ENCODE data around the gene CHST6.

Gene CHST6

DNA sequence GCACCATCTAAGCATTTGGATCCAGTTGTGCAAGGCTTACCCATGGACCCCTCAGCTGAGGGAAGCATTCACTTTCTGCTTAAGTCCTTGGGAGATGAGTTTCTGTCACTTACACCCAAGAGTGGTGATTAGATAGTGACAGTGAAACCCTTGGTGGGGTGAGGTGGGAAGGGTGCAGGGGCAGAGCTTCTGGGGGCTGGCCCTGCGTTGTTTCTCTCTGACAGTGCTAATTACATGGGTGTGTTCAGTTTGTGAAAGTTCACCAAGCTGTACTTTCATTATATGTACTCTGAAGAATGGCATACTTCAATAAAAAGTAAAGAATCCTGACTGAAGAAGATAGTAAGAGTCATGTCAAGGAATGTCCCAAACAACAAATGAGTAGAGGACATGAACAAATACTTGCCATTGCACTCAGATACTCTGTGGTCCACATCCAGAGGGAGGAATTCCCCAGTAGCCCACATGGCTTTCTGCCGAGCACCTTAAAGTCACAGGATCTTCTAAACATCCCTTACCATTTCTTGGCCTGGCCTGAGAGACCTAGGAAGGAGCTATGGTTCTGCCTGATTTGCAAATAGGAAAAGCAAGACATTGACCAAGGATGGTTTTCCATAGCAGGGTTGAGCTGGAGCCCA lies 8.4 kb downstream of the CHST6 start:
- Histone ChIP-seq H3K79me2 (ENCODE audit: insufficient read depth, low read length) (no peaks in the 10 kb centered on the region), H3K9me3 (ENCODE audit: insufficient read depth, low read length, severe bottlenecking) (no peaks in the 10 kb centered on the region), H3K4me3 (ENCODE audit: low read depth in 1 of 2, low read length in 2 of 2) (no peak overlapping the region), H3K27me3 (ENCODE audit: insufficient read depth, low read length, poor library complexity) (no peaks in the 10 kb centered on the region), H4K20me1 (ENCODE audit: insufficient read depth, low read length) (no peaks in the 10 kb centered on the region), H3K4me1 (ENCODE audit: insufficient read depth, low read length) (peaks cover 24% of the 10 kb centered on the region), H3K9ac (ENCODE audit: low read depth, low read length) (no peak overlapping the region), H3K4me2 (ENCODE audit: insufficient read depth, low read length) (no peak overlapping the region), H2AFZ (ENCODE audit: low read depth, low read length) (no peak overlapping the region), H3K36me3 (ENCODE audit: insufficient read depth, low read length) (no peaks in the 10 kb centered on the region), H3K27ac (ENCODE audit: low read length) (peak overlapping the region; percentile 44; the same call in 1 of the 2 replicates)
- DNase-seq (no peak), ATAC-seq (ENCODE audit: insufficient read depth, low read depth) (no peak)
- TF ChIP-seq EZH2 (IDR thresholded peaks at IDR 0.05; ENCODE audit: borderline replicate concordance, low read depth, low read length, severe bottlenecking) = no peak
- TF ChIP-seq, protein P1, sequence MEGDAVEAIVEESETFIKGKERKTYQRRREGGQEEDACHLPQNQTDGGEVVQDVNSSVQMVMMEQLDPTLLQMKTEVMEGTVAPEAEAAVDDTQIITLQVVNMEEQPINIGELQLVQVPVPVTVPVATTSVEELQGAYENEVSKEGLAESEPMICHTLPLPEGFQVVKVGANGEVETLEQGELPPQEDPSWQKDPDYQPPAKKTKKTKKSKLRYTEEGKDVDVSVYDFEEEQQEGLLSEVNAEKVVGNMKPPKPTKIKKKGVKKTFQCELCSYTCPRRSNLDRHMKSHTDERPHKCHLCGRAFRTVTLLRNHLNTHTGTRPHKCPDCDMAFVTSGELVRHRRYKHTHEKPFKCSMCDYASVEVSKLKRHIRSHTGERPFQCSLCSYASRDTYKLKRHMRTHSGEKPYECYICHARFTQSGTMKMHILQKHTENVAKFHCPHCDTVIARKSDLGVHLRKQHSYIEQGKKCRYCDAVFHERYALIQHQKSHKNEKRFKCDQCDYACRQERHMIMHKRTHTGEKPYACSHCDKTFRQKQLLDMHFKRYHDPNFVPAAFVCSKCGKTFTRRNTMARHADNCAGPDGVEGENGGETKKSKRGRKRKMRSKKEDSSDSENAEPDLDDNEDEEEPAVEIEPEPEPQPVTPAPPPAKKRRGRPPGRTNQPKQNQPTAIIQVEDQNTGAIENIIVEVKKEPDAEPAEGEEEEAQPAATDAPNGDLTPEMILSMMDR (IDR thresholded peaks at IDR 0.05; ENCODE audit: borderline replicate concordance, extremely low read depth, low read length, poor library complexity, severe bottlenecking) = no peak

DNA sequence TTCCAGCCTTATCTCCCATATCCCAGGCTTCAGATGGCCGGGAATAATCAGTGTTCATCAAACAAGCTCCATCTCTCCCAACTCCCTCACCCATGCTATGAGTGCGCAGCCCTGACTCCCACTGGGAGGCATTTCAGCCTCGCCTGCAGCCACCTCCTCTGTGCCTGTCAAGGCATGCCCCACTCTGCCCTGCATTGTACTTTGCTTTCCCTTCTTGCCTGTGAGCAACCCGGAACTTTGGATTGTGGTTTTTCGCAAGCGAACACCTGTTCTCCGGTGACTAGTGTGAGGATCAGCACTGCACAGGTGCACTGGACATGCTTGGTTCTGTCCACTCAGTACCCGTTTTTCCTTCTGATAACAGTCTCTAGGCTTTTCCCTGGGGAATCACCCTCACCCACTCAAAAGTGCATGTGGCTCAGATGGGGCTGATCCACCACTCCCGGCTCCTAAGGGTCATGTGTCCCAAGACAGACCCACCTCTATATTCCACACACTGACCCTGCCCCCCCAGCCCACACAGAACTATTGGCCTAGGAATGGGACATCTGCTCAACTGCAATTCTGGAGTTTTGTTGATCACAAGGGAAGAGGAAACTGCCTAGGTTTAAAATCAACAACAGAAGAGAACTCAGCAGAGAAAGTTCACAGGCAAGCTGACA lies 9.1 kb downstream of the CHST6 start:
- peak; percentile 39 for DNase-seq
- H3K79me2 ChIP-seq (ENCODE audit: insufficient read depth, low read length) = no peaks in the 10 kb centered on the region
- ATAC-seq (ENCODE audit: insufficient read depth, low read depth) = peak; percentile 78
- no peak for TF ChIP-seq EZH2 (IDR thresholded peaks at IDR 0.05; ENCODE audit: borderline replicate concordance, low read depth, low read length, severe bottlenecking)
- TF ChIP-seq, protein P1 (IDR thresholded peaks at IDR 0.05; ENCODE audit: borderline replicate concordance, extremely low read depth, low read length, poor library complexity, severe bottlenecking) = no peak
- H2AFZ ChIP-seq (ENCODE audit: low read depth, low read length) = no peak overlapping the region
- H3K4me1 ChIP-seq (ENCODE audit: insufficient read depth, low read length) = peaks cover 24% of the 10 kb centered on the region
- H3K4me3 ChIP-seq (ENCODE audit: low read depth in 1 of 2, low read length in 2 of 2) = no peak overlapping the region
- no peak overlapping the region for H3K9ac ChIP-seq (ENCODE audit: low read depth, low read length)
- H3K4me2 ChIP-seq (ENCODE audit: insufficient read depth, low read length) = peak overlapping the region; percentile 25; the same call in 1 of the 2 replicates
- H3K9me3 ChIP-seq (ENCODE audit: insufficient read depth, low read length, severe bottlenecking) = no peaks in the 10 kb centered on the region
- H4K20me1 ChIP-seq (ENCODE audit: insufficient read depth, low read length) = no peaks in the 10 kb centered on the region
- no peaks in the 10 kb centered on the region for H3K27me3 ChIP-seq (ENCODE audit: insufficient read depth, low read length, poor library complexity)
- peak overlapping the region; percentile 44 for H3K27ac ChIP-seq (ENCODE audit: low read length)
- H3K36me3 ChIP-seq (ENCODE audit: insufficient read depth, low read length) = no peaks in the 10 kb centered on the region

DNA sequence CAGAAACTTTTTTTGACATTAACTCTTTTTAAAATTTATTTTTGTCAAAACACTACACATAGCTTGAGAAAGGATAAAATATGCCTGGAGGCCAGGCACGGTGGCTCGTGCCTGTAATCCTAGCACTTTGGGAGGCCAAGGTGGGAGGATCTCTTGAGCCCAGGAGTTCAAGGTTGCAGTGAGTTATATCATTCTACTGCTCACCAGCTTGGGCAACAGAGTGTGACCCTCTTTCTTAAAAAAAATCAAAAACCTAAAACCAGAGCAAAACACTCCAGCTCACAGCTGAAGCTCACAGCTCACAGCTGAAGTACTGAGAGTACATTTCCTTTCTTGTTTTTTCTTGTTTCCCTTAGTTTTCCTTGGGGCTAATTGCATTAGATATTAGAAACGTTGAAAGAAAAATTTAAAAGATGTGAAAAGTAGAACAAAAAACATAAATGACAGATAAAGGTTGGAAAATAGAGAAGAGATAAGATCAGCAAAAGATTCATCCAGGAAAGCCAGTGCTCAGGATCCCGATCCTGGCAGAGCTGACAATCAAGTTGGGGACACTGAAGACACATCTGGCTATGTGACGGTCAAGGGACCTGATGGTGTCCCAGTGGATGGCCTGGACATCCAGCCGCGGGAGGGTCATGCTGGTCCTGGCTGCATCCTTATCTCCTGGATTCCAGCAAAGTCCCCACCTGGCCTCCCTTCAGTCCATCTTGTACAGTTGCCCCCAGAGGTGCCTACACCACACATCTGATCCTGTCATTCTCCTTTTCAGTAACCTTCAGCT lies 9.8 kb downstream of the CHST6 start:
- Histone ChIP-seq H3K9me3 (ENCODE audit: insufficient read depth, low read length, severe bottlenecking) (no peaks in the 10 kb centered on the region), H3K27me3 (ENCODE audit: insufficient read depth, low read length, poor library complexity) (no peaks in the 10 kb centered on the region), H4K20me1 (ENCODE audit: insufficient read depth, low read length) (no peaks in the 10 kb centered on the region), H2AFZ (ENCODE audit: low read depth, low read length) (no peak overlapping the region), H3K36me3 (ENCODE audit: insufficient read depth, low read length) (no peaks in the 10 kb centered on the region), H3K4me2 (ENCODE audit: insufficient read depth, low read length) (peak overlapping the region; percentile 25; the same call in 1 of the 2 replicates), H3K4me3 (ENCODE audit: low read depth in 1 of 2, low read length in 2 of 2) (no peak overlapping the region), H3K4me1 (ENCODE audit: insufficient read depth, low read length) (peaks cover 24% of the 10 kb centered on the region), H3K27ac (ENCODE audit: low read length) (peak overlapping the region; percentile 26), H3K9ac (ENCODE audit: low read depth, low read length) (no peak overlapping the region), H3K79me2 (ENCODE audit: insufficient read depth, low read length) (no peaks in the 10 kb centered on the region)
- TF ChIP-seq, protein P1 (IDR thresholded peaks at IDR 0.05; ENCODE audit: borderline replicate concordance, extremely low read depth, low read length, poor library complexity, severe bottlenecking) = no peak
- TF ChIP-seq EZH2 (IDR thresholded peaks at IDR 0.05; ENCODE audit: borderline replicate concordance, low read depth, low read length, severe bottlenecking) = no peak
- DNase-seq = no peak
- ATAC-seq (ENCODE audit: insufficient read depth, low read depth) = peak; percentile 65

Data from DND-41 (cell line).